ENCODE data around the gene FGD4. TPM values are rescaled to one million over a fixed set of nuclear protein-coding genes. Genes with fewer than 3 reads are reported as not detected.

FGD4 gene
- total and polyA plus RNA-seq, 2 donors (not counting 3 experiments of a cell fraction or from before 2014, with no cell fraction given) = 6.6 to 44.7 TPM

- peak; percentile 87 for FAIRE-seq
- peak; percentile 96 for DNase-seq (ENCODE audit: low read depth, low spot score)
- intact Hi-C loops (cut with micrococcal nuclease) = loop anchor here (1.0 to 2.0 kb wide), 4 partner anchors 52 to 221 kb away; no protein-coding TSS in a partner anchor
These were observed 187.0 kb downstream of the FGD4 start for GRCh38 chr12:32586390-32586789.

More at GRCh38 chr12:32586390-32586789, 187.0 kb downstream of the FGD4 start:
- no peak overlapping the region for H3K9ac ChIP-seq (replicated peaks; ENCODE audit: extremely low read depth, insufficient read depth, low read length)
- no peak overlapping the region for H2AFZ ChIP-seq (ENCODE audit: low read depth, low read length)
- dilution Hi-C loops (cut with MboI; ENCODE audit: extremely low pct_ligation_motif_present, low sequenced_read_pairs) = no loop called here
- H3K27me3 ChIP-seq (ENCODE audit: control insufficient read depth in 2 of 2, insufficient read depth in 2 of 2, low read length in 2 of 2) = no peaks in the 10 kb centered on the region
- H3K4me2 ChIP-seq (ENCODE audit: insufficient read depth, low read length) = peak overlapping the region; percentile 37
- no peaks in the 10 kb centered on the region for H3K79me2 ChIP-seq (ENCODE audit: control insufficient read depth, insufficient read depth, low read length)
- no peaks in the 10 kb centered on the region for H4K20me1 ChIP-seq (replicated peaks; ENCODE audit: control insufficient read depth, extremely low read depth, insufficient read depth, low read length)
- H3K9me1 ChIP-seq (replicated peaks; ENCODE audit: control insufficient read depth, extremely low read depth, insufficient read depth, low read length) = no peaks in the 10 kb centered on the region
- TF ChIP-seq JUN (IDR thresholded peaks at IDR 0.05; ENCODE audit: borderline replicate concordance, insufficient read depth, insufficient read length, low read depth) = peak; percentile 94
- peak; percentile 16 for TF ChIP-seq POLR2A (IDR thresholded peaks at IDR 0.05; ENCODE audit: low read depth, low read length)
- peak; percentile 55 for TF ChIP-seq POLR2AphosphoS5 (IDR thresholded peaks at IDR 0.05; ENCODE audit: insufficient read depth, low read depth, low read length)
- TF ChIP-seq, protein P1, sequence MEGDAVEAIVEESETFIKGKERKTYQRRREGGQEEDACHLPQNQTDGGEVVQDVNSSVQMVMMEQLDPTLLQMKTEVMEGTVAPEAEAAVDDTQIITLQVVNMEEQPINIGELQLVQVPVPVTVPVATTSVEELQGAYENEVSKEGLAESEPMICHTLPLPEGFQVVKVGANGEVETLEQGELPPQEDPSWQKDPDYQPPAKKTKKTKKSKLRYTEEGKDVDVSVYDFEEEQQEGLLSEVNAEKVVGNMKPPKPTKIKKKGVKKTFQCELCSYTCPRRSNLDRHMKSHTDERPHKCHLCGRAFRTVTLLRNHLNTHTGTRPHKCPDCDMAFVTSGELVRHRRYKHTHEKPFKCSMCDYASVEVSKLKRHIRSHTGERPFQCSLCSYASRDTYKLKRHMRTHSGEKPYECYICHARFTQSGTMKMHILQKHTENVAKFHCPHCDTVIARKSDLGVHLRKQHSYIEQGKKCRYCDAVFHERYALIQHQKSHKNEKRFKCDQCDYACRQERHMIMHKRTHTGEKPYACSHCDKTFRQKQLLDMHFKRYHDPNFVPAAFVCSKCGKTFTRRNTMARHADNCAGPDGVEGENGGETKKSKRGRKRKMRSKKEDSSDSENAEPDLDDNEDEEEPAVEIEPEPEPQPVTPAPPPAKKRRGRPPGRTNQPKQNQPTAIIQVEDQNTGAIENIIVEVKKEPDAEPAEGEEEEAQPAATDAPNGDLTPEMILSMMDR (IDR thresholded peaks at IDR 0.05; ENCODE audit: extremely low read depth in 1 of 2, insufficient read depth in 1 of 2, low read depth in 1 of 2, low read length in 2 of 2) = no peak
- peak; percentile 96 for TF ChIP-seq MAX (IDR thresholded peaks at IDR 0.05; ENCODE audit: insufficient read depth, insufficient read length)
- peak; percentile 86 for TF ChIP-seq FOS (IDR thresholded peaks at IDR 0.05; ENCODE audit: borderline replicate concordance, insufficient read depth, low read length)
- TF ChIP-seq EZH2 (IDR thresholded peaks at IDR 0.05; ENCODE audit: borderline replicate concordance, low read depth, low read length, severe bottlenecking) = no peak
- peak; percentile 37 for TF ChIP-seq MYC (IDR thresholded peaks at IDR 0.05; ENCODE audit: low read depth, low read length)
- TF ChIP-seq GATA2 (IDR thresholded peaks at IDR 0.05; ENCODE audit: insufficient read depth, insufficient read length, low read depth, low read length) = peak; percentile 31
- H3K4me1 ChIP-seq (ENCODE audit: control insufficient read depth, extremely low read depth, insufficient read depth, low read length) = peaks cover 32% of the 10 kb centered on the region
- BruUV-seq (replicated peaks) = no TSS peak
- POLR2A ChIA-PET = no interaction called here
- no peak overlapping the region for H3K4me3 ChIP-seq (replicated peaks in 1 of 3; ENCODE audit: insufficient read depth in 1 of 3, low read depth in 1 of 3, low read length in 3 of 3)
- no peaks in the 10 kb centered on the region for H3K9me3 ChIP-seq (replicated peaks; ENCODE audit: control insufficient read depth, insufficient read depth, low read length)
- H3K36me3 ChIP-seq (ENCODE audit: control insufficient read depth in 2 of 2, extremely low read depth in 1 of 2, insufficient read depth in 2 of 2, low read length in 2 of 2) = peaks cover under 1 to 5% of the 10 kb centered on the region in 2 experiments
- CTCF ChIA-PET = interaction anchor here (0.7 to 1.8 kb wide), 3 partner anchors 18 to 220 kb away, joined by 3 to 12 read pairs (median 3); no protein-coding TSS in a partner anchor
- H3K27ac ChIP-seq (ENCODE audit: insufficient read depth, low read depth, low read length) = peak overlapping the region; percentile 72

All from endothelial cell of umbilical vein (primary cell).